Measurements from ENCODE around the gene FOXN1. TPM values are rescaled to one million over a fixed set of nuclear protein-coding genes. Genes with fewer than 3 reads are reported as not detected.
"Not testable (repeated sequence)": the region's sequence is repeated elsewhere in the genome, so short reads cannot be mapped to it uniquely, and the experiment has no call there.

FOXN1 gene
- total RNA-seq, 4 donors from 2014 or later = not detected

GRCh38 chr17:28521311-28522085 lies 15.3 kb downstream of the FOXN1 start:
- no peaks in the 10 kb centered on the region for H3K36me3 ChIP-seq
- H3K4me1 ChIP-seq = peaks cover 0 to 12% (median 0%) of the 10 kb centered on the region in 4 donors
- DNase-seq = no peak
- H3K27ac ChIP-seq = no peak overlapping the region
- TF ChIP-seq POLR2A (IDR thresholded peaks at IDR 0.05) (no peak), CTCF (IDR thresholded peaks at IDR 0.05) (no peak)
- no peaks in the 10 kb centered on the region for H3K27me3 ChIP-seq
- H3K9me3 ChIP-seq = no peaks in the 10 kb centered on the region
- no peak overlapping the region for H3K4me3 ChIP-seq

GRCh38 chr17:28522281-28522680 lies 16.1 kb downstream of the FOXN1 start:
- H3K4me1 ChIP-seq = peaks cover 0 to 12% (median 0%) of the 10 kb centered on the region in 4 donors
- H3K9me3 ChIP-seq, H3K27me3 ChIP-seq, H3K27ac ChIP-seq, DNase-seq, H3K4me3 ChIP-seq, H3K36me3 ChIP-seq: not testable (repeated sequence)

GRCh38 chr17:28523186-28523585 lies 17.0 kb downstream of the FOXN1 start:
- TF ChIP-seq POLR2A (IDR thresholded peaks at IDR 0.05) (no peak), CTCF (IDR thresholded peaks at IDR 0.05) (no peak)
- H3K4me3 ChIP-seq = no peak overlapping the region
- no peaks in the 10 kb centered on the region for H3K36me3 ChIP-seq
- peaks cover 0 to 12% (median 0%) of the 10 kb centered on the region in 4 donors for H3K4me1 ChIP-seq
- no peak overlapping the region for H3K27ac ChIP-seq
- H3K27me3 ChIP-seq = no peaks in the 10 kb centered on the region
- DNase-seq = no peak
- H3K9me3 ChIP-seq = no peaks in the 10 kb centered on the region

- no peak for DNase-seq
- H3K27ac ChIP-seq = no peak overlapping the region
- TF ChIP-seq CTCF (IDR thresholded peaks at IDR 0.05) = no peak
- no peak for TF ChIP-seq POLR2A (IDR thresholded peaks at IDR 0.05)
Observed at GRCh38 chr17:28523876-28524275, 17.7 kb downstream of the FOXN1 start.

GRCh38 chr17:28524476-28525424 lies 18.6 kb downstream of the FOXN1 start:
- Histone ChIP-seq H3K27ac (no peak overlapping the region), H3K27me3 (no peaks in the 10 kb centered on the region), H3K4me3 (no peak overlapping the region), H3K36me3 (no peaks in the 10 kb centered on the region), H3K4me1 (peaks cover 0 to 12% (median 0%) of the 10 kb centered on the region in 4 donors), H3K9me3 (no peaks in the 10 kb centered on the region)
- no peak for DNase-seq
- no peak for TF ChIP-seq CTCF (IDR thresholded peaks at IDR 0.05)
- no peak for TF ChIP-seq POLR2A (IDR thresholded peaks at IDR 0.05)

More at GRCh38 chr17:28523876-28524275, 17.7 kb downstream of the FOXN1 start:
- Histone ChIP-seq H3K4me3 (no peak overlapping the region), H3K36me3 (no peaks in the 10 kb centered on the region), H3K4me1 (peaks cover 0 to 12% (median 0%) of the 10 kb centered on the region in 4 donors), H3K27me3 (no peaks in the 10 kb centered on the region), H3K9me3 (no peaks in the 10 kb centered on the region)

- H3K9me3 ChIP-seq = no peaks in the 10 kb centered on the region
- TF ChIP-seq CTCF (IDR thresholded peaks at IDR 0.05) (no peak), POLR2A (IDR thresholded peaks at IDR 0.05) (no peak)
- H3K27me3 ChIP-seq = no peaks in the 10 kb centered on the region
- no peak overlapping the region for H3K27ac ChIP-seq
- H3K36me3 ChIP-seq = no peaks in the 10 kb centered on the region
- no peak for DNase-seq
- peaks cover 0 to 12% (median 0%) of the 10 kb centered on the region in 4 donors for H3K4me1 ChIP-seq
- no peak overlapping the region for H3K4me3 ChIP-seq
Observed at GRCh38 chr17:28526381-28526780, 20.2 kb downstream of the FOXN1 start.
